ENCODE data around the gene SLCO3A1. TPM values are rescaled to one million over a fixed set of nuclear protein-coding genes. Genes with fewer than 3 reads are reported as not detected.

The SLCO3A1 gene
- total RNA-seq, 1 experiment from 2014 or later: 9.1 TPM

- Mint-ChIP-seq H3K9me3 (peaks cover 8% of the 10 kb centered on the region), H3K27ac (peak overlapping the region; percentile 83), H3K36me3 (0 out of 2 replicates have a peak, but pooled peaks cover 4% of the 10 kb centered on the region), H3K27me3 (ENCODE audit: low read depth) (no peaks in the 10 kb centered on the region), H3K4me3 (no peak overlapping the region), H3K4me1 (peaks cover 43% of the 10 kb centered on the region)
- ChIA-PET POLR2A (no interaction called here), CTCF (interaction anchor here (0.8 to 2.5 kb wide), 8 partner anchors 9 to 235 kb away, joined by 3 to 10 read pairs (median 4); partner anchors contain the start of gene SLCO3A1)
- DNase-seq (ENCODE audit: low spot score) (no peak), ATAC-seq (peak; percentile 59)
- no peak for TF ChIP-seq ZNF317 (CRISPR knock-in tag; IDR thresholded peaks at IDR 0.05; ENCODE audit: borderline replicate concordance, low read depth)
- no peak for TF ChIP-seq GABPB1 (CRISPR knock-in tag; IDR thresholded peaks at IDR 0.05)
- no peak for TF ChIP-seq PRRX2 (CRISPR knock-in tag; IDR thresholded peaks at IDR 0.05)
- TF ChIP-seq JUN (CRISPR knock-in tag; IDR thresholded peaks at IDR 0.05): no peak
- TF ChIP-seq KAT7 (CRISPR knock-in tag; IDR thresholded peaks at IDR 0.05; ENCODE audit: borderline replicate concordance): no peak
These were observed 87.2 kb downstream of the SLCO3A1 start for GRCh38 chr15:91940496-91941381.

DNA sequence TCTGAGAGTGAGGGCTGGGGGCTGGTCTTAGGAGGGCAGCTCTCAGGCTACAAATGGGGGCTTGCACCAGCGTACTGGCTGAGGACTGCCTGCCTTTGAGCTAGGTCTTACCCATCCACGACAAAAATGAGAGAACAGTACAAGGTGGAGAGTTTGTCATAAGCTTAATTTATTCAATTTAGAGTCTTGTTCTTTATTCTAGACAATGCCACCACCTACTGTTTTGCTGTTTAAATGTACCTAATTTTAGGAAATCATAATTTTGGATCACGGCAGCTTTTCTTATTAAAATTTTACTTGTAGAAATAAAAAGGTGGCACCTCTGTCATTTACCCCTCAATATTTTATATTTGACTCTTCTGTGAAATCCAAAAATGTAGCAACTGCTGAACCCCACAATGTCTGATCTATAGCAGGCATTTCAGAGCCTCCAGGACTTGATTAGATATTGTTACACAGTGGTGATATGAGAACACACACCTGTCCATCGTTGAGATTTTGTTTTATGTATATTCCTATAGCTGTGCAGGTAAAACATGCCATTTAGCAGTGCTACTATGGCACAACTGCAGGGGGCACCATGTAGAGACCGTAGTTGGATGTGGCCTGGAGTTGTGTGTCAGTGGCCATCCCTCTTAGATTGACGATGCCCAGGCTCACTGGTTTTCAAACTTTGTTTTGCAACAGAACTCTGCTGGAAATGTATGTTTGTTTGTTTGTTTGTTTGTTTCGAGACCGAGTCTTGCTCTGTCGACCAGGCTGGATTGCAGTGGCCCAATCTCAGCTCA is 88.6 kb downstream of the SLCO3A1 start:
- Mint-ChIP-seq H3K27ac (no peak overlapping the region), H3K27me3 (ENCODE audit: low read depth) (no peaks in the 10 kb centered on the region), H3K9me3 (peaks cover 8% of the 10 kb centered on the region), H3K4me3 (no peak overlapping the region), H3K36me3 (0 out of 2 replicates have a peak, but pooled peaks cover 4% of the 10 kb centered on the region), H3K4me1 (peaks cover 51% of the 10 kb centered on the region)
- TF ChIP-seq, protein P1, sequence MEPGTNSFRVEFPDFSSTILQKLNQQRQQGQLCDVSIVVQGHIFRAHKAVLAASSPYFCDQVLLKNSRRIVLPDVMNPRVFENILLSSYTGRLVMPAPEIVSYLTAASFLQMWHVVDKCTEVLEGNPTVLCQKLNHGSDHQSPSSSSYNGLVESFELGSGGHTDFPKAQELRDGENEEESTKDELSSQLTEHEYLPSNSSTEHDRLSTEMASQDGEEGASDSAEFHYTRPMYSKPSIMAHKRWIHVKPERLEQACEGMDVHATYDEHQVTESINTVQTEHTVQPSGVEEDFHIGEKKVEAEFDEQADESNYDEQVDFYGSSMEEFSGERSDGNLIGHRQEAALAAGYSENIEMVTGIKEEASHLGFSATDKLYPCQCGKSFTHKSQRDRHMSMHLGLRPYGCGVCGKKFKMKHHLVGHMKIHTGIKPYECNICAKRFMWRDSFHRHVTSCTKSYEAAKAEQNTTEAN (CRISPR knock-in tag; IDR thresholded peaks at IDR 0.05): no peak
- TF ChIP-seq GTF2I (CRISPR knock-in tag; conservative IDR thresholded peaks at IDR 0.05): no peak
- no peak for TF ChIP-seq E2F4 (CRISPR knock-in tag; IDR thresholded peaks at IDR 0.05; ENCODE audit: borderline replicate concordance, low read depth)
- TF ChIP-seq CBFB (CRISPR knock-in tag; IDR thresholded peaks at IDR 0.05; ENCODE audit: low read depth): no peak
- TF ChIP-seq, protein P2, sequence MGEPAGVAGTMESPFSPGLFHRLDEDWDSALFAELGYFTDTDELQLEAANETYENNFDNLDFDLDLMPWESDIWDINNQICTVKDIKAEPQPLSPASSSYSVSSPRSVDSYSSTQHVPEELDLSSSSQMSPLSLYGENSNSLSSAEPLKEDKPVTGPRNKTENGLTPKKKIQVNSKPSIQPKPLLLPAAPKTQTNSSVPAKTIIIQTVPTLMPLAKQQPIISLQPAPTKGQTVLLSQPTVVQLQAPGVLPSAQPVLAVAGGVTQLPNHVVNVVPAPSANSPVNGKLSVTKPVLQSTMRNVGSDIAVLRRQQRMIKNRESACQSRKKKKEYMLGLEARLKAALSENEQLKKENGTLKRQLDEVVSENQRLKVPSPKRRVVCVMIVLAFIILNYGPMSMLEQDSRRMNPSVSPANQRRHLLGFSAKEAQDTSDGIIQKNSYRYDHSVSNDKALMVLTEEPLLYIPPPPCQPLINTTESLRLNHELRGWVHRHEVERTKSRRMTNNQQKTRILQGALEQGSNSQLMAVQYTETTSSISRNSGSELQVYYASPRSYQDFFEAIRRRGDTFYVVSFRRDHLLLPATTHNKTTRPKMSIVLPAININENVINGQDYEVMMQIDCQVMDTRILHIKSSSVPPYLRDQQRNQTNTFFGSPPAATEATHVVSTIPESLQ (CRISPR knock-in tag; IDR thresholded peaks at IDR 0.05): no peak
- TF ChIP-seq ZNF671 (CRISPR knock-in tag; IDR thresholded peaks at IDR 0.05): no peak
- TF ChIP-seq TEAD4 (CRISPR knock-in tag; IDR thresholded peaks at IDR 0.05): no peak
- TF ChIP-seq FOXJ3 (CRISPR knock-in tag; IDR thresholded peaks at IDR 0.05; ENCODE audit: borderline replicate concordance): no peak
- TF ChIP-seq NR2C2 (CRISPR knock-in tag; IDR thresholded peaks at IDR 0.05): no peak
- TF ChIP-seq GRHL2 (CRISPR knock-in tag; IDR thresholded peaks at IDR 0.05; ENCODE audit: insufficient replicate concordance, severe bottlenecking): no peak
- ChIA-PET POLR2A (no interaction called here), CTCF (interaction anchor here (0.8 to 2.5 kb wide), 5 partner anchors 13 to 236 kb away, joined by 3 to 10 read pairs (median 3); partner anchors contain the start of gene SLCO3A1)
- no peak for DNase-seq (ENCODE audit: low spot score)
- no peak for ATAC-seq
